Measurements from ENCODE around the gene BZW1. TPM values are rescaled to one million over a fixed set of nuclear protein-coding genes. Genes with fewer than 3 reads are reported as not detected.

BZW1 gene
- total and polyA plus RNA-seq, 4 donors: 63.0 to 189 (median 161) TPM

- H3K9ac ChIP-seq (ENCODE audit: low read depth in 1 of 2, low read length in 2 of 2): no peak overlapping the region
- no peak for DNase-seq (ENCODE audit: low spot score)
These were observed 46.4 kb upstream of the BZW1 start for GRCh38 chr2:200765139-200765951.

More at GRCh38 chr2:200765139-200765951, 46.4 kb upstream of the BZW1 start:
- WGBS: 91% methylated on average over 2 of the region's 2 CpGs
- Histone ChIP-seq H3K36me3 (ENCODE audit: control insufficient read depth in 4 of 4, insufficient read depth in 3 of 4, low read depth in 1 of 4, low read length in 3 of 4) (no peaks in the 10 kb centered on the region), H3K9me3 (ENCODE audit: control insufficient read depth in 4 of 4, low read length in 3 of 4) (no peaks in the 10 kb centered on the region), H3K4me3 (ENCODE audit: low read depth in 1 of 3, low read length in 3 of 3) (no peak overlapping the region), H3K27ac (ENCODE audit: low read depth in 1 of 2, low read length in 2 of 2) (no peak overlapping the region), H3K27me3 (ENCODE audit: control insufficient read depth in 4 of 4, insufficient read depth in 4 of 4, low read length in 3 of 4) (no peaks in the 10 kb centered on the region), H3K4me1 (ENCODE audit: control insufficient read depth in 4 of 4, insufficient read depth in 4 of 4, low read length in 3 of 4) (no peaks in the 10 kb centered on the region)
- no peak for TF ChIP-seq EGR1 (IDR thresholded peaks at IDR 0.05; ENCODE audit: low read depth in 2 of 2)
- no peak for TF ChIP-seq RAD21 (IDR thresholded peaks at IDR 0.05)
- TF ChIP-seq GABPA (IDR thresholded peaks at IDR 0.05 in 1 of 2, conservative IDR thresholded peaks at IDR 0.05 in 1 of 2): no peak
- TF ChIP-seq HNF4A (conservative IDR thresholded peaks at IDR 0.05): no peak
- no peak for TF ChIP-seq ZBTB33 (IDR thresholded peaks at IDR 0.05)
- TF ChIP-seq REST (IDR thresholded peaks at IDR 0.05): no peak
- TF ChIP-seq FOXA2 (IDR thresholded peaks at IDR 0.05): no peak
- TF ChIP-seq MAX (IDR thresholded peaks at IDR 0.05): no peak
- TF ChIP-seq HNF4G (IDR thresholded peaks at IDR 0.05): no peak
- no peak for TF ChIP-seq FOXA1 (IDR thresholded peaks at IDR 0.05)
- TF ChIP-seq NR2F2 (IDR thresholded peaks at IDR 0.05): no peak
- TF ChIP-seq ATF3 (IDR thresholded peaks at IDR 0.05): no peak
- no peak for TF ChIP-seq TAF1 (conservative IDR thresholded peaks at IDR 0.05)
- TF ChIP-seq JUND (IDR thresholded peaks at IDR 0.05): no peak

Measured in liver (tissue), 9 donors.